Muscle layer of duodenum (tissue), 2 donors: ENCODE results near the gene RGS7.

Experiments used
- H3K27ac ChIP-seq: one replicate; pipeline ENCODE4 v1.7.0; 2013; ENCODE audit warnings: mild to moderate bottlenecking, low read length
- H3K27me3 ChIP-seq: one replicate; pipeline ENCODE4 v1.7.0; 2013; ENCODE audit warnings: low read depth, mild to moderate bottlenecking, control low read depth, low read length
- H3K36me3 ChIP-seq, 2 donors: one replicate each; pipeline ENCODE4 v1.7.0; 2013; ENCODE audit warnings: low read length in 2 of 2, control low read depth in 1 of 2, mild to moderate bottlenecking in 1 of 2; ENCODE audit not compliant: insufficient read depth in 2 of 2, control insufficient read depth in 1 of 2
- H3K4me1 ChIP-seq, 2 donors: one replicate each; pipeline ENCODE4 v1.7.0; 2013; ENCODE audit warnings: low read length in 2 of 2, mild to moderate bottlenecking in 2 of 2, control low read depth in 1 of 2, moderate library complexity in 1 of 2; ENCODE audit not compliant: insufficient read depth in 2 of 2, control insufficient read depth in 1 of 2
- H3K4me3 ChIP-seq, 2 donors: one replicate each; pipeline ENCODE4 v1.7.0; 2013; ENCODE audit warnings: low read length in 2 of 2, low read depth in 1 of 2, mild to moderate bottlenecking in 1 of 2
- H3K9me3 ChIP-seq, 2 donors: one replicate each; pipeline ENCODE4 v1.7.0; 2013; ENCODE audit warnings: low read length in 2 of 2, control low read depth in 1 of 2, mild to moderate bottlenecking in 1 of 2; ENCODE audit not compliant: control insufficient read depth in 1 of 2
- donor health status: healthy.

The RGS7 gene

DNA sequence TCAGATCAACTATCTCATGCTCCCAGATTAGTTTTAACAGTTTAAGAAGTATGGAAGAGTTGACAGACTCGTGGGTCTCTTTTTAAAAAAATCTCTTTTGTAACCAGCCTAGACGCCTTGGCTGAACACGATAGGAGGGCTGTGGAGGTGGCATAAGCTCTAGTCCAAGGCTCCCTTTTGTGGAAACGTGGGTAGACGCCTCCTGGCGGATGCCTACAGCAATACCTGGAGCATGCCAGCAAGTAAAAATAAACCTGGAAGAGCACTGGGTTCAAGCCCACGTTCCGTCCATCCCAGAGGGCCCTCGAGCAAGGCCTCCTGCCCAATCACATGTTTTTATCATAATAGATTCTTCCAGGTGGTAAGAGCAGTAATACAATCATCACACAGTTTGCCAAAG is 87.9 kb downstream of the RGS7 start:
- Histone ChIP-seq H3K27me3 (no peaks in the 10 kb centered on the region), H3K36me3 (no peaks in the 10 kb centered on the region), H3K27ac (no peak overlapping the region), H3K4me1 (no peaks in the 10 kb centered on the region), H3K4me3 (no peak overlapping the region), H3K9me3 (peaks cover 0 to 6% of the 10 kb centered on the region in 2 donors)

DNA sequence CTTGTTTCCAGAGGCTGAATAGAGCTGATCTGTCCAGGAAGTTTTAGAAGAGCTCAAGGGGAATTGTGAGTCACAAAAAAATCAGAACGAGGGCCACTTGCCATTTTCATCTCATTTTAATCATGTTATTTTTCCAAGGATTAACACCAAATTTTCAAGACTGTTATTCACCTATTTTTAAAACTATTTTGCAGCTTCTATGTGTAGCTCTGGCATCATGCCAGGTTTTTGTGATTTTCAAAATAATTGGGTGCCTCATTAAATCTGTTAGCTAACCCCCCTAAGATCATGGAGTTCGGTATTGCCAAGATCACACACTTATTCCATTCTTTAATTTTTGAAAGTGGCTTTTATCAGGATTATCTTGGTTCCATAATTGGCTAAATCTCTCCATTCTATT is 90.9 kb downstream of the RGS7 start:
- Histone ChIP-seq H3K9me3 (no peaks in the 10 kb centered on the region), H3K4me1 (no peaks in the 10 kb centered on the region), H3K4me3 (no peak overlapping the region), H3K27me3 (no peaks in the 10 kb centered on the region), H3K36me3 (no peaks in the 10 kb centered on the region), H3K27ac (no peak overlapping the region)

DNA sequence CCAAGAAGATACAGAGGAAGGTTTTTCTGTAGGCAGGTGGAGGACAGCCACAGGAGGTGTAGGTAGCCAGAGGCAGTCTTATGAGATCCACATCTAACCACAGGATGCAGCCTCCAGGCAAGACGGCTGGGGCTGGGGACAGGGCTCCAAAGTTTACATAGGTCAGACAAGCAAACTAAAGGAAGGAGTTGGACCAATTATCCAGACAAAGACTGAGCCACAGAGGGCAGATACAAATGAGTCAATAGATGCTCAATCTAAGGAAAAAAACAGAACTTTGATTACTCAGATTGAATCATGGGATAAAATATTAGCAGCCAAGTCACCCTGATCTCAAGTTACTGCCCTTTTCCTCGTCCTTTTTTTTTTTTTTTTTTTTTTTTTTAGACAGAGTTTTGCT is 91.6 kb downstream of the RGS7 start:
- H3K36me3 ChIP-seq: no peaks in the 10 kb centered on the region
- no peaks in the 10 kb centered on the region for H3K4me1 ChIP-seq
- H3K9me3 ChIP-seq: no peaks in the 10 kb centered on the region
- H3K27ac ChIP-seq: no peak overlapping the region
- no peaks in the 10 kb centered on the region for H3K27me3 ChIP-seq
- no peak overlapping the region for H3K4me3 ChIP-seq

DNA sequence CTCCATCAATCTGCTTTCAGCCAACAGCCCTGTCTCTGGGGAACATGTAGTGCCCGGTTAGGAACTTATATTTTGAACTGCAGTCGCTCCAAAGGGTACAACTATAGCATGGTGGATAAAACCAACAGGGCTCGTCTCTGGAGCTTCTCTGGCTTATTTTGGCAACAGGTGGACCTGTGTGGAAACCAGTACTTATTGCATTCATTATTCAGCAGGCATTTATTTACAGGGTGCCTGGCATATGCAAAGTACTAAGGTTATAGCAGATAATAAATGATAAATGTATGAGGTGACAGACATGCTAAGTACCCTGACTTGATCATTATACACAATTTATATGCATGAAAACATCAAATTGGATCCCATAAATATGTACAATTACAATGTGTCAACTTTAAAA is 93.7 kb downstream of the RGS7 start:
- no peaks in the 10 kb centered on the region for H3K36me3 ChIP-seq
- no peak overlapping the region for H3K27ac ChIP-seq
- no peaks in the 10 kb centered on the region for H3K27me3 ChIP-seq
- H3K9me3 ChIP-seq: no peaks in the 10 kb centered on the region
- no peak overlapping the region for H3K4me3 ChIP-seq
- H3K4me1 ChIP-seq: no peaks in the 10 kb centered on the region

DNA sequence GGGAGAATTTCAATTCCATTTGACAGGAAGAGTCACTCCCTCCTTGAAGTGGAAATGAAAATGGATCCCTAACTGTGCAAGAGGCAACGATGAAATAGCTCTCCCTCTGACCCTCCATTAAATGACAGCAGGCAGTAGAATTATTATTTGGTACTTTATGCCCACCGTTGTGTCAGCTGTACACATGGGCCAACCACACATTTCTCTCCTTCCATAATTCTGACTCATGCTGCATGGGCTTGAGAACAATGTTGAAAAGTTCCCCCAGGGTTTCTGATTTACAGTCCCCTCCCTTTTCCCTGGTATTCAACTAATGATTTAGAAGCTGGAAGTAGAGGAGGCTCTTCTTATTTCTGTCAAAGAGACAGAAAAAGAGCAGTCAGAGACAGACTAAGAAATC is 103.5 kb downstream of the RGS7 start:
- Histone ChIP-seq H3K27ac (no peak overlapping the region), H3K9me3 (peaks cover 0 to 3% of the 10 kb centered on the region in 2 donors), H3K27me3 (no peaks in the 10 kb centered on the region), H3K36me3 (no peaks in the 10 kb centered on the region), H3K4me3 (no peak overlapping the region), H3K4me1 (no peaks in the 10 kb centered on the region)

DNA sequence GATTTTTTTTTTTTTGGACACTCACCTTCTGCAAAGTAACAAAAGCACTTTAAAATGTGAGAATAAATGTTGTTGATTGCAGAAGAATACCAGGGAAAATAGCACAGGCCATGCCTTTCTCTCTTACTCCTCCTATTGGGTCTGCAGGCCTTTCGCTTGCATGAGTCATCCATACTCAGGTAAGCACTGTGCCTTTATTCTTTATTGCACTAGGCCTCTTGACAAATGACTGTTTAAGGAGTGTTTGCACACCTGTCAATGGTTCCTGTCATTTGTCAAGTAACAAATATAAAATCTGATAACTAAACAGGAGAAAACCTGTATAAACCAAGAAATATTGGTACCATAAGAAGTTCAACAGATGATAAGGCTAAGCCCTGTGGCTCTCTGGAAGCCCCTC is 106.5 kb downstream of the RGS7 start:
- no peak overlapping the region for H3K4me3 ChIP-seq
- H3K27me3 ChIP-seq: no peaks in the 10 kb centered on the region
- H3K27ac ChIP-seq: no peak overlapping the region
- H3K4me1 ChIP-seq: no peaks in the 10 kb centered on the region
- peaks cover 0 to 3% of the 10 kb centered on the region in 2 donors for H3K9me3 ChIP-seq
- H3K36me3 ChIP-seq: no peaks in the 10 kb centered on the region

DNA sequence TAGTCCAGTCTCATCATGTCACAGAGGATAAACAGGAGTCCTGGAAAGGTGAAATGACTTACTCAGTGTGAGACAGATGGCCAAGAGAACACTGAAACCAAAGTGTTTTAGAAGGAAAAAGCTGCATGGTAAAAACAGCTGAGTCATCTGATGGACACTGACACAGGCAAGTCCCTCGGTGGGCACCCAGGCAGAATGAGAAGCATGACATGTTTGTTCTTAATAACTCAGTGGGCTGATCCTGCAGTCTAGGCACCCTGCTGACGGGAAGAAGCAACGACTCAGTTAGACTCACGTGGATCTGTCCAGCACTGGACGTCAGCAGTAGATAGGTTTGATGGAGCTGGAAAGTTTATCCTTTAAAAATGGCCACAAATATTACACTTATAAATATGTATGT is 116.9 kb downstream of the RGS7 start:
- no peaks in the 10 kb centered on the region for H3K27me3 ChIP-seq
- no peaks in the 10 kb centered on the region for H3K9me3 ChIP-seq
- H3K36me3 ChIP-seq: no peaks in the 10 kb centered on the region
- no peak overlapping the region for H3K27ac ChIP-seq
- no peaks in the 10 kb centered on the region for H3K4me1 ChIP-seq
- H3K4me3 ChIP-seq: no peak overlapping the region

DNA sequence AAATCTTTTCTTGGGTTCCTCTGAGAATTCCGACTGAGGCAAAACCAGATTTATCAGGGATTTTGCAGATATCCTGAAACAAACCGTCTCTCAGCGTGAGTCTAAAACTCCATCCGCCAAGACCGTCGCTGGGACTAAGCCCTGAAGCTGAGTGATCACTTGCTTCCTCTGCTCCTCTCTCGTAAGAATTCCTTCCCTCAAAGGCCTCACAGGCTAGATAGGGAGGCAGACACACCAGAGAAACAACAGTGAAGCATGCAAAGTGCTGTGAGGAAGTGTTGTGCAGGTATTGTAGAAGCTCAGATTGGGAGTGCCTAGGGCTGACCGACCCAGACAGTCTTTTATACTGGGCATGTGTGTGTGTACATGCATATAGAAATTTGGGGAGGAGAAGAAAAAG is 119.1 kb downstream of the RGS7 start:
- Histone ChIP-seq H3K4me3 (no peak overlapping the region), H3K27ac (no peak overlapping the region), H3K4me1 (no peaks in the 10 kb centered on the region), H3K9me3 (no peaks in the 10 kb centered on the region), H3K27me3 (no peaks in the 10 kb centered on the region), H3K36me3 (no peaks in the 10 kb centered on the region)

DNA sequence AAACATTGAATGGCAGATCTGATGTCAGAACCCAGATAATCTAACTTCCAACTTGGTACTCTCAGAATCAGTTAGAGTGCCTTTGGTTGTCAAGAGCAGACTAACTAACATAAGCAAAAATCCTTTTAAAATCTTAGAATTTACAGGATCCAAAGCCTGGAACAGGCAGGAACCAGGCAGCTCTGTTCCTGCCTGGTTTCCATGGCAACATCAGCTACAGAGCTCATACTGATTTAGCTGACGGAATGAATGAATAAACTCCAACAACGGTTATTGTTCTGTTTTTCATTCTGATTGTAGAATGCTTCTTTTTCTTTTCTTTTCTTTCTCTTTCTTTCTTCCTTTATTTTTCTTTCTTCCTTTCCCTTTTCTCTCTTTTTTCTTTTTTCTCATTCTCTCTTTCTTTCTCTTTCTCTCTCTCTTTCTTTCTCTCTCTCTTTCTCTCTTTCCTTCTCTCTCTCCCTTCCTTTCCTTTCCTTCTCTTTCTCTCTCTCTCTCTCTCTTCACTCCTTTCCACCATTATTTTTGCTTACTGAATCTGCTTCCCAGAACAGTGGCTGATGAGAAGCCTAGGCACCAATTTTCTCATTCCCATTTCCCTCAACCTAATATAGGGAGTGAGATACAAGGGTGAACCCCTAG is 121.6 kb downstream of the RGS7 start:
- no peak overlapping the region for H3K4me3 ChIP-seq
- H3K36me3 ChIP-seq: no peaks in the 10 kb centered on the region
- no peak overlapping the region for H3K27ac ChIP-seq
- no peaks in the 10 kb centered on the region for H3K9me3 ChIP-seq
- no peaks in the 10 kb centered on the region for H3K4me1 ChIP-seq
- no peaks in the 10 kb centered on the region for H3K27me3 ChIP-seq

DNA sequence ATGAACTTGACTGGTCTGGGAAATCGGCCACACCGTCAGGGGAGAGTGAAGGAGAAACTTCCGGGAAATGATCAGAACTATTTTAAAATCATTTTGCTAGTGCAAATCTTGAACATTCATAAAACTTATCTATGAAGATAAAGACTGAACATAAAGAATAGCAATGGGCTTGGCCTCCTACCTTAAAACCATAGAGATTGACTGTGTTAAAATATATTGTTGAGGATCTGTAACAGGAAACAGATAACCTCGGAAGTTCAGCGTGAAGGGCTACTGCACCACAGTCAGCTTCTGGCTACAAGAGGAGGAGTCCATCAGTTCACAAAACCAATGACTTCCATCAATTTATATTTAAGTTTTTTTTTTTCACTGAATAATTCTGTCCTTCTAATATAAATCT is 127.3 kb downstream of the RGS7 start:
- Histone ChIP-seq H3K4me1 (no peaks in the 10 kb centered on the region), H3K4me3 (no peak overlapping the region), H3K36me3 (no peaks in the 10 kb centered on the region), H3K27me3 (no peaks in the 10 kb centered on the region), H3K27ac (no peak overlapping the region), H3K9me3 (no peaks in the 10 kb centered on the region)

DNA sequence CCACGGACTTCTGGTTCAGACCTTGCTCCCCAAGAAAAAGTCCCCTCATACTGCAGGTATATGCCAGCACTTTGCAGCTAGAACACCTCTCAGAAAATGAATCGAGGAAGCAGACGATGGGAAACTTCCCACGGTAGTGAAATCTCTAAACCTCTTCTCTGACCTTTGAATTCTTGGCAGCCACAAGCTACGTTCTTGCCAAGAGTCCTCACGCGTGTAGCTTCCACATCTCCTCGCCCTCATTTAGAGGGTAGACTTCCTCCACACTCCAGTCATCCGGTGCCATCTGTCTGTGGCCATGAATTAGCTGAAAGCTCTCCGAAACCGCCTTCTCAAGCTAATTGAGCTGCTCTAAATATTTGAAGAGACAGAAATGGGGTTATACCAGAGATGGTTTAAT is 127.8 kb downstream of the RGS7 start:
- Histone ChIP-seq H3K36me3 (no peaks in the 10 kb centered on the region), H3K27ac (no peak overlapping the region)

DNA sequence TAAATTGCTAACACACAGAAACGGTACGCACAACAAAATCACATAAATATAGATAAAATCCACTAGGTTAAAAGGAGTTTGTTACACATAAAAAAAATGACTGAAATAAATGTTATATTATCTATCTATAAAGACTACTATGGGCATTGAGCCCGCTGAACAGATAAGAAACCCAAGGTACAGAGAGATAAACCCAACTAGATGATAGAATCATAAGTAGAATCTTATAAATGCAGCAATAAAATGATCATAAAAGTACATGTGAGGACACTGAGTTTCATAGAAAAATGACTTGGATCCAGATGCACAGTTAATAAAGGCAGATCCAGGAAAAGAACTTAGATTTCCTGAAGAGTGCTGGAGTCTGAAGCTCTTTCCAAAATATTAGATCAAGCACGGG is 128.7 kb downstream of the RGS7 start:
- H3K4me1 ChIP-seq: no peaks in the 10 kb centered on the region
- H3K4me3 ChIP-seq: no peak overlapping the region
- H3K36me3 ChIP-seq: no peaks in the 10 kb centered on the region
- H3K9me3 ChIP-seq: peaks cover 0 to 5% of the 10 kb centered on the region in 2 donors
- H3K27ac ChIP-seq: no peak overlapping the region
- no peaks in the 10 kb centered on the region for H3K27me3 ChIP-seq

More for the DNA sequence above, 127.8 kb downstream of the RGS7 start:
- H3K4me1 ChIP-seq: no peaks in the 10 kb centered on the region
- no peaks in the 10 kb centered on the region for H3K27me3 ChIP-seq
- no peak overlapping the region for H3K4me3 ChIP-seq
- peaks cover 0 to 4% of the 10 kb centered on the region in 2 donors for H3K9me3 ChIP-seq
